IMR-90 (cell line): ENCODE measurements around the gene NOP16. TPM values are rescaled to one million over a fixed set of nuclear protein-coding genes. Genes with fewer than 3 reads are reported as not detected.

Experiments
- ATAC-seq: fragments of 200-7000 bp; cut with Tn5 transposase; 2 replicates; pipeline ENCODE4 v1.9.1; 2020; ENCODE audit warnings: low read depth, mild to moderate bottlenecking, moderate library complexity
- BruUV-seq: library from RNA; stranded (reverse); fragments of 400-500 nt; replicated peaks from 2 replicates; lab custom pipeline; 2021; lab: Mats Ljungman, UMichigan
- CTCF ChIA-PET: fragments of 300-600 bp; formaldehyde crosslinking; extraction: SDS; loops from one replicate; lab custom pipeline; 2021; ENCODE audit warnings: antibody characterized with exemption; lab: Yijun Ruan, JAX
- POLR2A ChIA-PET: fragments of 300-600 bp; sonication (Branson Sonifier 250); formaldehyde crosslinking; loops from one replicate; lab custom pipeline; 2022; ENCODE audit warnings: antibody characterized with exemption; ENCODE audit not compliant: unreplicated experiment; lab: Charles Lee
- DNase-seq: peaks from one replicate; pipeline ENCODE4 v3.0.0; 2013
- H2AFZ ChIP-seq: replicated peaks from 2 replicates; pipeline ENCODE3; 2013; ENCODE audit warnings: low read length, mild to moderate bottlenecking; ENCODE audit not compliant: poor library complexity
- H2AK5ac ChIP-seq: 2 replicates; pipeline ENCODE4 v1.6.1; 2013; ENCODE audit warnings: low read depth, low read length, inconsistent platforms
- H2AK9ac ChIP-seq: replicated peaks from 2 replicates; pipeline ENCODE3; 2013; ENCODE audit warnings: mild to moderate bottlenecking, low read depth, low read length, moderate library complexity; ENCODE audit not compliant: poor library complexity
- H2BK120ac ChIP-seq: 2 replicates; pipeline ENCODE4 v1.6.1; 2013; ENCODE audit warnings: low read depth, low read length, inconsistent platforms
- H2BK15ac ChIP-seq: 3 replicates; pipeline ENCODE4 v1.6.1; 2013; ENCODE audit warnings: low read depth, low read length, inconsistent platforms
- H2BK20ac ChIP-seq: 2 replicates; pipeline ENCODE4 v1.6.1; 2013; ENCODE audit warnings: low read depth, mild to moderate bottlenecking, inconsistent platforms, low read length, moderate library complexity
- H2BK5ac ChIP-seq: 2 replicates; pipeline ENCODE4 v1.6.1; 2013; ENCODE audit warnings: mild to moderate bottlenecking, low read depth, low read length, inconsistent platforms; ENCODE audit not compliant: poor library complexity, severe bottlenecking
- H3K14ac ChIP-seq: replicated peaks from 2 replicates; pipeline ENCODE4 v1.6.1; 2013; ENCODE audit warnings: low read depth, low read length, inconsistent platforms
- H3K18ac ChIP-seq: 2 replicates; pipeline ENCODE4 v1.6.1; 2013; ENCODE audit warnings: low read depth, low read length, control low read depth
- H3K23ac ChIP-seq: 2 replicates; pipeline ENCODE4 v1.6.1; 2013; ENCODE audit warnings: low read depth, low read length, inconsistent platforms
- H3K27ac ChIP-seq: 2 replicates; pipeline ENCODE4 v1.5.1; 2013; ENCODE audit warnings: mild to moderate bottlenecking, control low read depth, low read length; ENCODE audit not compliant: insufficient read depth
- H3K27me3 ChIP-seq: 2 replicates; pipeline ENCODE4 v1.6.1; 2013; ENCODE audit warnings: low read length; ENCODE audit not compliant: control insufficient read depth, insufficient read depth
- H3K36me3 ChIP-seq: 2 replicates; pipeline ENCODE4 v1.6.1; 2013; ENCODE audit warnings: low read length, mixed read lengths; ENCODE audit not compliant: control insufficient read depth, insufficient read depth
- H3K4ac ChIP-seq: 2 replicates; pipeline ENCODE4 v1.6.1; 2013; ENCODE audit warnings: low read depth, low read length, inconsistent platforms
- H3K4me1 ChIP-seq: 2 replicates; pipeline ENCODE4 v1.6.1; 2013; ENCODE audit warnings: low read length, mixed read lengths; ENCODE audit not compliant: control insufficient read depth, insufficient read depth
- H3K4me2 ChIP-seq: 2 replicates; pipeline ENCODE4 v1.6.1; 2013; ENCODE audit warnings: low read depth, mild to moderate bottlenecking, control low read depth, low read length, moderate library complexity
- H3K4me3 ChIP-seq: 2 replicates; pipeline ENCODE4 v1.5.1; 2013; ENCODE audit warnings: low read depth, mild to moderate bottlenecking, control low read depth, low read length, moderate library complexity; ENCODE audit not compliant: insufficient read depth
- H3K56ac ChIP-seq: 2 replicates; pipeline ENCODE4 v1.6.1; 2013; ENCODE audit warnings: low read length, inconsistent platforms; ENCODE audit not compliant: insufficient read depth; ENCODE audit errors: extremely low read depth
- H3K79me1 ChIP-seq, 2 experiments: 2 replicates each; pipeline ENCODE4 v1.6.1; 2013; ENCODE audit warnings: low read length in 2 of 2, inconsistent platforms in 1 of 2, low read depth in 1 of 2
- H3K9ac ChIP-seq: 2 replicates; pipeline ENCODE4 v1.6.1; 2013; ENCODE audit warnings: low read depth, low read length, control low read depth
- H3K9me1 ChIP-seq: 2 replicates; pipeline ENCODE4 v1.6.1; 2013; ENCODE audit warnings: low read length, inconsistent platforms; ENCODE audit not compliant: insufficient read depth
- H3K9me3 ChIP-seq: 2 replicates; pipeline ENCODE4 v1.6.1; 2013; ENCODE audit warnings: low read length; ENCODE audit not compliant: control insufficient read depth, insufficient read depth
- H4K20me1 ChIP-seq: 2 replicates; pipeline ENCODE4 v1.6.1; 2013; ENCODE audit warnings: low read length, inconsistent platforms; ENCODE audit not compliant: insufficient read depth
- H4K5ac ChIP-seq: 2 replicates; pipeline ENCODE4 v1.6.1; 2013; ENCODE audit warnings: mild to moderate bottlenecking, low read depth, low read length, control low read depth
- H4K8ac ChIP-seq, 2 experiments: 2 replicates each; pipeline ENCODE4 v1.6.1; 2013; ENCODE audit warnings: low read depth in 2 of 2, low read length in 2 of 2, control low read depth in 1 of 2, inconsistent platforms in 1 of 2
- H4K91ac ChIP-seq: 2 replicates; pipeline ENCODE4 v1.6.1; 2013; ENCODE audit warnings: low read depth, low read length, inconsistent platforms; ENCODE audit not compliant: insufficient read depth
- BHLHE40 ChIP-seq: fragments of 150-350 bp; IDR thresholded peaks from 2 replicates; pipeline ENCODE4 v1.6.1; 2016; ENCODE audit warnings: mild to moderate bottlenecking, low read depth, low read length
- CEBPB ChIP-seq: IDR thresholded peaks from 2 replicates; pipeline ENCODE4 v1.6.1; 2012; ENCODE audit warnings: low read depth, low read length, improper control_type of control experiment
- CTCF ChIP-seq: conservative IDR thresholded peaks from 2 replicates; pipeline ENCODE4 v1.5.1; 2012; ENCODE audit warnings: mild to moderate bottlenecking, low read depth, low read length, improper control_type of control experiment
- ELK1 ChIP-seq: fragments of 150-350 bp; IDR thresholded peaks from 2 replicates; pipeline ENCODE4 v1.6.1; 2016; ENCODE audit warnings: low read depth, mild to moderate bottlenecking, low read length, moderate library complexity, borderline replicate concordance
- FOS ChIP-seq: fragments of 150-350 bp; IDR thresholded peaks from 2 replicates; pipeline ENCODE4 v1.6.1; 2016; ENCODE audit warnings: low read depth, low read length
- MAFK ChIP-seq: IDR thresholded peaks from 2 replicates; pipeline ENCODE4 v1.6.1; 2012; ENCODE audit warnings: low read depth, low read length, improper control_type of control experiment
- MXI1 ChIP-seq: IDR thresholded peaks from 2 replicates; pipeline ENCODE4 v1.6.1; 2012; ENCODE audit warnings: low read depth, mild to moderate bottlenecking, low read length, moderate library complexity, borderline replicate concordance
- RCOR1 ChIP-seq: IDR thresholded peaks from 2 replicates; pipeline ENCODE4 v1.6.1; 2012; ENCODE audit warnings: mild to moderate bottlenecking, low read length, improper control_type of control experiment; ENCODE audit not compliant: insufficient replicate concordance
- RFX5 ChIP-seq: IDR thresholded peaks from 2 replicates; pipeline ENCODE4 v1.8.0; 2012; ENCODE audit warnings: low read depth, mild to moderate bottlenecking, low read length, moderate library complexity
- SMC3 ChIP-seq: fragments of 150-350 bp; IDR thresholded peaks from 2 replicates; pipeline ENCODE4 v1.6.1; 2016; ENCODE audit warnings: low read depth, mild to moderate bottlenecking, antibody characterized with exemption, low read length, moderate library complexity
- WGBS, 2 experiments: methylation state at CpG; one replicate each; pipeline versions ENCODE4 v1.1.5 to v1.1.7; 2013; ENCODE audit warnings: missing lambda C conversion rate in 2 of 2; ENCODE audit not compliant: insufficient read length in 1 of 2; ENCODE audit errors: extremely low coverage in 2 of 2; 5-methylcytosine and 5-hydroxymethylcytosine counted together
- dilution Hi-C: fragments of 300-500 bp; cut with HindIII; formaldehyde crosslinking; loops from one replicate; pipeline ENCODE4 v1.14.3; 2018; ENCODE audit warnings: low sequenced_read_pairs; ENCODE audit not compliant: unreplicated experiment
- in situ Hi-C: fragments of 300-500 bp; cut with MboI; formaldehyde crosslinking; loops from 3 replicates; pipeline ENCODE4 v1.14.3; 2019; ENCODE audit warnings: low sequenced_read_pairs, inconsistent platforms, mixed read lengths
- intact Hi-C: fragments of 100-400 bp; cut with micrococcal nuclease; formaldehyde crosslinking; loops from 2 replicates; pipeline ENCODE4 v1.10.0; 2022
- polyA plus RNA-seq, 3 experiments: library from polyadenylated mRNA; depleted of rRNA; stranded (reverse); fragments of >200 nt; gene quantifications; 2 replicates each; pipeline ENCODE4 v1.2.3, GENCODE V29; 2012; ENCODE audit warnings: low replicate concordance in 1 of 3
- total RNA-seq: library from RNA; depleted of rRNA; stranded (reverse); fragments of >200 nt; gene quantifications from 2 replicates; pipeline ENCODE4 v1.2.3, GENCODE V29; 2012

Gene NOP16
- total and polyA plus RNA-seq, 2 of the 4 experiments (the other 2 are of a cell fraction) = 28.0 to 60.4 TPM

GRCh38 chr5:176420086-176420485 lies 31.7 kb upstream of the NOP16 start:
- Histone ChIP-seq H3K79me1 (peaks cover 3 to 11% of the 10 kb centered on the region in 2 experiments; a peak in 3 of 4 replicates), H3K27me3 (peaks cover 3% of the 10 kb centered on the region; the same call in 1 of the 2 replicates), H2AK9ac (no peak overlapping the region), H2BK5ac (no peak overlapping the region), H2BK20ac (no peak overlapping the region), H3K4me2 (no peak overlapping the region), H3K18ac (no peak overlapping the region), H3K23ac (no peak overlapping the region), H3K56ac (no peak overlapping the region), H3K9ac (no peak overlapping the region), H3K4me3 (no peak overlapping the region), H4K5ac (no peak overlapping the region), H3K27ac (no peak overlapping the region), H2BK120ac (no peak overlapping the region), H3K9me1 (no peaks in the 10 kb centered on the region), H4K20me1 (peaks cover 6% of the 10 kb centered on the region), H3K9me3 (no peaks in the 10 kb centered on the region; the same call in 1 of the 2 replicates), H2BK15ac (no peak overlapping the region), H3K36me3 (no peaks in the 10 kb centered on the region), H3K4ac (no peak overlapping the region), H4K91ac (no peak overlapping the region), H4K8ac (no peak overlapping the region), H3K14ac (no peak overlapping the region), H2AFZ (no peak overlapping the region), H2AK5ac (no peak overlapping the region), H3K4me1 (peaks cover 7% of the 10 kb centered on the region)
- BruUV-seq = no TSS peak
- ATAC-seq (no peak), DNase-seq (no peak)
- ChIA-PET POLR2A (no interaction called here), CTCF (no interaction called here)
- in situ Hi-C loops (no loop called here), dilution Hi-C loops (no loop called here), intact Hi-C loops (no loop called here)
- WGBS, 2 experiments = 81% methylated on average over 2 of the region's 5 CpGs; no CpG with 5 or more reads in 1 of the 2 experiments
- no peak for TF ChIP-seq BHLHE40
- TF ChIP-seq FOS = no peak
- no peak for TF ChIP-seq RCOR1
- TF ChIP-seq ELK1 = no peak
- no peak for TF ChIP-seq SMC3
- no peak for TF ChIP-seq CEBPB
- TF ChIP-seq RFX5 = no peak
- no peak for TF ChIP-seq MAFK
- TF ChIP-seq MXI1 = no peak
- no peak for TF ChIP-seq CTCF
